Panc1 (cell line): Measurements from ENCODE around the gene PSMD13.

Experiments
- CTCF ChIP-seq: fragments of 450-650 bp; IDR thresholded peaks from 2 replicates; pipeline ENCODE4 v1.5.1; 2017; ENCODE audit warnings: mild to moderate bottlenecking
- POLR2AphosphoS5 ChIP-seq: IDR thresholded peaks from 2 replicates; pipeline ENCODE4 v1.6.1; 2012; ENCODE audit warnings: mild to moderate bottlenecking, low read depth, low read length, moderate library complexity
- REST ChIP-seq, 2 experiments: IDR thresholded peaks; 2 replicates each; pipeline ENCODE4 v1.6.1; 2011 to 2012; ENCODE audit warnings: low read depth in 2 of 2, control low read depth in 1 of 2, low read length in 1 of 2, mild to moderate bottlenecking in 1 of 2, moderate library complexity in 1 of 2; ENCODE audit not compliant: insufficient read depth in 1 of 2
- SIN3A ChIP-seq: IDR thresholded peaks from 2 replicates; pipeline ENCODE4 v1.6.1; 2012; ENCODE audit warnings: low read depth, mild to moderate bottlenecking, low read length, moderate library complexity, borderline replicate concordance; ENCODE audit not compliant: insufficient read depth

GRCh38 chr11:217704-218103 lies 19.1 kb upstream of the PSMD13 start:
- no peak for TF ChIP-seq CTCF
- no peak for TF ChIP-seq REST (IDR thresholded peaks at IDR 0.05; ENCODE audit: insufficient read depth in 1 of 2, low read depth in 2 of 2, low read length in 1 of 2)
- TF ChIP-seq POLR2AphosphoS5: no peak; the same call in 1 of the 2 replicates
- no peak for TF ChIP-seq SIN3A
